Measurements from ENCODE around the gene NECTIN4.

GRCh38 chr1:161086457-161086856 is 2.9 kb downstream of the NECTIN4 start:
- TF ChIP-seq CTCF (IDR thresholded peaks at IDR 0.05 in 4 of 5, conservative IDR thresholded peaks at IDR 0.05 in 1 of 5) (no peak), POLR2A (IDR thresholded peaks at IDR 0.05) (no peak)

All from gastrocnemius medialis (tissue), 4 donors.